Measurements from ENCODE around the gene HSDL2. TPM values are rescaled to one million over a fixed set of nuclear protein-coding genes. Genes with fewer than 3 reads are reported as not detected.
"Not testable (repeated sequence)": the region's sequence is repeated elsewhere in the genome, so short reads cannot be mapped to it uniquely, and the experiment has no call there.

The HSDL2 gene
- total RNA-seq, 2 donors from 2014 or later, result 32.6 to 34.9 TPM

- Mint-ChIP-seq H3K36me3 (peaks cover 29 to 50% of the 10 kb centered on the region in 2 donors), H3K27ac (no peak overlapping the region)
Measured at GRCh38 chr9:112493393-112494137, 113.7 kb downstream of the HSDL2 start.

GRCh38 chr9:112494153-112494552, 114.2 kb downstream of the HSDL2 start:
- peaks cover 11 to 29% of the 10 kb centered on the region in 2 donors for H3K9me3 Mint-ChIP-seq
- H3K36me3 Mint-ChIP-seq, result peaks cover 29 to 54% of the 10 kb centered on the region in 2 donors
- ATAC-seq (no peak), DNase-seq (ENCODE audit: low spot score in 2 of 2) (no peak)
- no peak overlapping the region for H3K27ac Mint-ChIP-seq

More at GRCh38 chr9:112493393-112494137, 113.7 kb downstream of the HSDL2 start:
- H3K9me3 Mint-ChIP-seq, result peaks cover 11 to 25% of the 10 kb centered on the region in 2 donors
- ATAC-seq (no peak), DNase-seq (ENCODE audit: low spot score in 2 of 2) (no peak)

- ATAC-seq (no peak), DNase-seq (ENCODE audit: low spot score in 2 of 2) (no peak)
- peaks cover 11 to 29% of the 10 kb centered on the region in 2 donors for H3K9me3 Mint-ChIP-seq
- peak overlapping the region in 1 of 2 donors; percentile 38 for H3K27ac Mint-ChIP-seq
- peaks cover 29 to 54% of the 10 kb centered on the region in 2 donors for H3K36me3 Mint-ChIP-seq
Measured at GRCh38 chr9:112495614-112496013, 115.7 kb downstream of the HSDL2 start.

- H3K36me3 Mint-ChIP-seq, result peaks cover 29 to 54% of the 10 kb centered on the region in 2 donors
- ATAC-seq (no peak), DNase-seq (ENCODE audit: low spot score in 2 of 2) (no peak)
Measured at GRCh38 chr9:112496074-112496722, 116.3 kb downstream of the HSDL2 start.

GRCh38 chr9:112500842-112501241, 120.9 kb downstream of the HSDL2 start:
- H3K9me3 Mint-ChIP-seq, result peaks cover 0 to 5% of the 10 kb centered on the region in 2 donors
- no peak for DNase-seq (ENCODE audit: low spot score in 2 of 2)

More at GRCh38 chr9:112496074-112496722, 116.3 kb downstream of the HSDL2 start:
- H3K27ac Mint-ChIP-seq, result no peak overlapping the region
- H3K9me3 Mint-ChIP-seq, result peaks cover 11 to 29% of the 10 kb centered on the region in 2 donors

GRCh38 chr9:112501287-112501686, 121.4 kb downstream of the HSDL2 start:
- ATAC-seq, result no peak
- no peak overlapping the region for H3K27ac Mint-ChIP-seq
- peaks cover 0 to 6% of the 10 kb centered on the region in 2 donors for H3K36me3 Mint-ChIP-seq
- no peak for DNase-seq (ENCODE audit: low spot score in 2 of 2)
- peaks cover 0 to 5% of the 10 kb centered on the region in 2 donors for H3K9me3 Mint-ChIP-seq

More at GRCh38 chr9:112500842-112501241, 120.9 kb downstream of the HSDL2 start:
- H3K27ac Mint-ChIP-seq, result no peak overlapping the region
- peaks cover 0 to 9% of the 10 kb centered on the region in 2 donors for H3K36me3 Mint-ChIP-seq
- no peak for ATAC-seq

GRCh38 chr9:112502175-112502946, 122.5 kb downstream of the HSDL2 start:
- peaks cover 0 to 5% of the 10 kb centered on the region in 2 donors for H3K9me3 Mint-ChIP-seq
- ATAC-seq (no peak), DNase-seq (ENCODE audit: low spot score in 2 of 2) (no peak)
- no peak overlapping the region for H3K27ac Mint-ChIP-seq
- peaks cover 0 to 6% of the 10 kb centered on the region in 2 donors for H3K36me3 Mint-ChIP-seq

GRCh38 chr9:112503170-112503569, 123.3 kb downstream of the HSDL2 start:
- ATAC-seq (no peak), DNase-seq (ENCODE audit: low spot score in 2 of 2) (no peak)
- peak overlapping the region in 1 of 2 donors; percentile 25 for H3K27ac Mint-ChIP-seq
- H3K9me3 Mint-ChIP-seq, result peaks cover 0 to 5% of the 10 kb centered on the region in 2 donors
- H3K36me3 Mint-ChIP-seq, result peaks cover 0 to 6% of the 10 kb centered on the region in 2 donors

- no peaks in the 10 kb centered on the region for H3K9me3 Mint-ChIP-seq
- ATAC-seq (no peak), DNase-seq (ENCODE audit: low spot score in 2 of 2) (no peak)
- no peaks in the 10 kb centered on the region for H3K36me3 Mint-ChIP-seq
- no peak overlapping the region for H3K27ac Mint-ChIP-seq
Measured at GRCh38 chr9:112505086-112505485, 125.2 kb downstream of the HSDL2 start.

- no peak for ATAC-seq
- Mint-ChIP-seq H3K36me3 (no peaks in the 10 kb centered on the region), H3K27ac (no peak overlapping the region)
Measured at GRCh38 chr9:112505607-112506006, 125.7 kb downstream of the HSDL2 start.

GRCh38 chr9:112506571-112506970, 126.7 kb downstream of the HSDL2 start:
- Mint-ChIP-seq H3K36me3 (no peaks in the 10 kb centered on the region), H3K27ac (no peak overlapping the region), H3K9me3 (no peaks in the 10 kb centered on the region)
- ATAC-seq (no peak), DNase-seq (ENCODE audit: low spot score in 2 of 2) (no peak)

More at GRCh38 chr9:112505607-112506006, 125.7 kb downstream of the HSDL2 start:
- DNase-seq (ENCODE audit: low spot score in 2 of 2), result no peak
- no peaks in the 10 kb centered on the region for H3K9me3 Mint-ChIP-seq

GRCh38 chr9:112507001-112507680, 127.2 kb downstream of the HSDL2 start:
- DNase-seq (ENCODE audit: low spot score in 2 of 2) (no peak), ATAC-seq (no peak)
- Mint-ChIP-seq H3K27ac (no peak overlapping the region), H3K9me3 (no peaks in the 10 kb centered on the region), H3K36me3 (no peaks in the 10 kb centered on the region)

GRCh38 chr9:112508377-112508776, 128.5 kb downstream of the HSDL2 start:
- ATAC-seq (no peak), DNase-seq (ENCODE audit: low spot score in 2 of 2) (no peak)
- Mint-ChIP-seq H3K9me3 (no peaks in the 10 kb centered on the region), H3K27ac (no peak overlapping the region), H3K36me3 (no peaks in the 10 kb centered on the region)

- not testable (repeated sequence) for DNase-seq (ENCODE audit: low spot score in 2 of 2); H3K9me3 Mint-ChIP-seq; H3K36me3 Mint-ChIP-seq; ATAC-seq; H3K27ac Mint-ChIP-seq
Measured at GRCh38 chr9:112512377-112512776, 132.5 kb downstream of the HSDL2 start.

- Mint-ChIP-seq H3K9me3 (no peaks in the 10 kb centered on the region), H3K27ac (no peak overlapping the region), H3K36me3 (no peaks in the 10 kb centered on the region)
- ATAC-seq (no peak), DNase-seq (ENCODE audit: low spot score in 2 of 2) (no peak)
Measured at GRCh38 chr9:112516769-112517168, 136.9 kb downstream of the HSDL2 start.

- ATAC-seq, result no peak
- Mint-ChIP-seq H3K36me3 (no peaks in the 10 kb centered on the region), H3K9me3 (no peaks in the 10 kb centered on the region), H3K27ac (no peak overlapping the region)
- DNase-seq (ENCODE audit: low spot score in 2 of 2), result no peak
Measured at GRCh38 chr9:112520069-112520468, 140.2 kb downstream of the HSDL2 start.
